H9 (cell line): ENCODE measurements around the gene SPHK2. TPM values are rescaled to one million over a fixed set of nuclear protein-coding genes. Genes with fewer than 3 reads are reported as not detected.

Source experiments
- DNase-seq: peaks from one replicate; pipeline ENCODE4 v3.0.0-alpha.2; 2017
- H2AFZ ChIP-seq: one replicate; pipeline ENCODE4 v1.6.1; 2013; ENCODE audit warnings: mild to moderate bottlenecking, low read length, control low read depth, moderate library complexity
- H2AK5ac ChIP-seq: 2 replicates; pipeline ENCODE4 v1.6.1; 2013; ENCODE audit warnings: low read length, control low read depth, mixed read lengths; ENCODE audit not compliant: insufficient read length
- H2BK120ac ChIP-seq: one replicate; pipeline ENCODE4 v1.6.1; 2013; ENCODE audit warnings: low read depth, mild to moderate bottlenecking, low read length, control low read depth, inconsistent platforms; ENCODE audit not compliant: poor library complexity, severe bottlenecking
- H2BK12ac ChIP-seq: 2 replicates; pipeline ENCODE4 v1.6.1; 2013; ENCODE audit warnings: low read length, control low read depth, mixed read lengths, low read depth; ENCODE audit not compliant: insufficient read length
- H2BK15ac ChIP-seq: 2 replicates; pipeline ENCODE4 v1.6.1; 2013; ENCODE audit warnings: low read depth, low read length, control low read depth
- H2BK20ac ChIP-seq: one replicate; pipeline ENCODE4 v1.6.1; 2013; ENCODE audit warnings: low read depth, mild to moderate bottlenecking, low read length, control low read depth, inconsistent platforms; ENCODE audit not compliant: poor library complexity, severe bottlenecking
- H2BK5ac ChIP-seq: 2 replicates; pipeline ENCODE4 v1.6.1; 2013; ENCODE audit warnings: low read length, control low read depth, mixed read lengths; ENCODE audit not compliant: insufficient read length
- H3K14ac ChIP-seq: 2 replicates; pipeline ENCODE4 v1.6.1; 2013; ENCODE audit warnings: low read length, control low read depth; ENCODE audit not compliant: insufficient read depth
- H3K18ac ChIP-seq: 2 replicates; pipeline ENCODE4 v1.6.1; 2013; ENCODE audit warnings: low read depth, mild to moderate bottlenecking, mixed read lengths, low read length, control low read depth; ENCODE audit not compliant: insufficient read length
- H3K23ac ChIP-seq: 2 replicates; pipeline ENCODE4 v1.6.1; 2013; ENCODE audit warnings: low read length, control low read depth, mixed read lengths, low read depth; ENCODE audit not compliant: insufficient read length
- H3K23me2 ChIP-seq: 2 replicates; pipeline ENCODE4 v1.6.1; 2013; ENCODE audit warnings: low read depth, mild to moderate bottlenecking, mixed read lengths, low read length, control low read depth; ENCODE audit not compliant: insufficient read length, poor library complexity, severe bottlenecking
- H3K27ac ChIP-seq: 2 replicates; pipeline ENCODE4 v1.5.1; 2013; ENCODE audit warnings: low read length, control low read depth, mixed read lengths, low read depth; ENCODE audit not compliant: insufficient read length
- H3K27me3 ChIP-seq: 2 replicates; pipeline ENCODE4 v1.6.1; 2013; ENCODE audit warnings: low read length, control low read depth, inconsistent platforms; ENCODE audit not compliant: insufficient read depth
- H3K4ac ChIP-seq: 2 replicates; pipeline ENCODE4 v1.6.1; 2013; ENCODE audit warnings: low read depth, mild to moderate bottlenecking, control low read depth, inconsistent platforms, low read length, moderate library complexity
- H3K4me1 ChIP-seq: 2 replicates; pipeline ENCODE4 v1.6.1; 2013; ENCODE audit warnings: low read length, control low read depth, inconsistent platforms; ENCODE audit not compliant: insufficient read depth
- H3K4me2 ChIP-seq: 2 replicates; pipeline ENCODE4 v1.6.1; 2013; ENCODE audit warnings: low read length, control low read depth, mixed read lengths; ENCODE audit not compliant: insufficient read length, insufficient read depth
- H3K56ac ChIP-seq: 2 replicates; pipeline ENCODE4 v1.6.1; 2013; ENCODE audit warnings: low read depth, mild to moderate bottlenecking, mixed read lengths, low read length, control low read depth; ENCODE audit not compliant: insufficient read length
- H3K79me1 ChIP-seq: 2 replicates; pipeline ENCODE4 v1.6.1; 2013; ENCODE audit warnings: low read depth, mild to moderate bottlenecking, moderate library complexity, low read length, control low read depth, inconsistent platforms; ENCODE audit not compliant: insufficient read depth, poor library complexity, severe bottlenecking
- H3K79me2 ChIP-seq: 2 replicates; pipeline ENCODE4 v1.6.1; 2013; ENCODE audit warnings: low read length, control low read depth, inconsistent platforms; ENCODE audit not compliant: insufficient read depth
- H3K9ac ChIP-seq: 2 replicates; pipeline ENCODE4 v1.6.1; 2013; ENCODE audit warnings: low read length, control low read depth, mixed read lengths; ENCODE audit not compliant: insufficient read length; ENCODE audit errors: extremely low read depth
- H3K9me3 ChIP-seq: one replicate; pipeline ENCODE4 v1.6.1; 2013; ENCODE audit warnings: low read depth, low read length, inconsistent platforms; ENCODE audit not compliant: control insufficient read depth
- H3T11ph ChIP-seq: one replicate; pipeline ENCODE4 v1.6.1; 2013; ENCODE audit warnings: mild to moderate bottlenecking, low read length, control low read depth, inconsistent platforms
- H4K20me1 ChIP-seq: one replicate; pipeline ENCODE4 v1.6.1; 2013; ENCODE audit not compliant: control insufficient read depth, insufficient read length, insufficient read depth
- H4K5ac ChIP-seq: 2 replicates; pipeline ENCODE4 v1.6.1; 2013; ENCODE audit warnings: low read depth, mild to moderate bottlenecking, mixed read lengths, low read length, control low read depth; ENCODE audit not compliant: insufficient read length
- H4K8ac ChIP-seq: replicated peaks from 2 replicates; pipeline ENCODE4 v1.6.1; 2013; ENCODE audit warnings: low read length, control low read depth, mixed read lengths, low read depth; ENCODE audit not compliant: insufficient read length
- H4K91ac ChIP-seq: 2 replicates; pipeline ENCODE4 v1.6.1; 2013; ENCODE audit warnings: low read depth, mild to moderate bottlenecking, moderate library complexity, mixed read lengths, low read length, control low read depth; ENCODE audit not compliant: insufficient read length
- H3K27ac Mint-ChIP-seq, 3 experiments: 2 replicates in 2 of 3; 3 replicates in 1 of 3; pipeline ENCODE4 v1.8.0; 2020 to 2021; ENCODE audit warnings: mixed read lengths in 3 of 3, mild to moderate bottlenecking in 1 of 3, moderate library complexity in 1 of 3
- H3K27me3 Mint-ChIP-seq: 2 replicates; pipeline ENCODE4 v1.8.0; 2021; ENCODE audit warnings: low read depth, mild to moderate bottlenecking, moderate library complexity, mixed read lengths
- H3K36me3 Mint-ChIP-seq, 3 experiments: 2 replicates in 2 of 3; 3 replicates in 1 of 3; pipeline ENCODE4 v1.8.0; 2020 to 2021; ENCODE audit warnings: low read depth in 3 of 3, mixed read lengths in 3 of 3; ENCODE audit not compliant: insufficient read depth in 1 of 3
- H3K4me1 Mint-ChIP-seq, 2 experiments: 2 replicates each; pipeline ENCODE4 v1.8.0; 2020; ENCODE audit warnings: mixed read lengths in 2 of 2
- H3K4me3 Mint-ChIP-seq, 2 experiments: 2 replicates in 1 of 2; 3 replicates in 1 of 2; pipeline ENCODE4 v1.8.0; 2020 to 2021; ENCODE audit warnings: mild to moderate bottlenecking in 2 of 2, mixed read lengths in 2 of 2, moderate library complexity in 1 of 2
- H3K9me3 Mint-ChIP-seq, 2 experiments: 2 replicates in 1 of 2; 3 replicates in 1 of 2; pipeline ENCODE4 v1.8.0; 2020; ENCODE audit warnings: mild to moderate bottlenecking in 2 of 2, mixed read lengths in 2 of 2, moderate library complexity in 1 of 2
- WGBS: extraction: QIAGEN DNeasy Blood & Tissue Kit; methylation state at CpG from one replicate; pipeline ENCODE4 v1.1.7; 2013; ENCODE audit warnings: missing lambda C conversion rate, low lambda C conversion rate, mixed read lengths; ENCODE audit not compliant: insufficient read length; ENCODE audit errors: extremely low coverage; 5-methylcytosine and 5-hydroxymethylcytosine counted together
- total RNA-seq: library from RNA; stranded (reverse); gene quantifications from 2 replicates; pipeline ENCODE4 v1.2.1, GENCODE V29; 2021
- TF ChIP-seq, protein P1 (sequence below): fragments of 200-600 bp; sonication (generic); conservative IDR thresholded peaks from 3 replicates; pipeline ENCODE4 v1.8.0; 2021; ENCODE audit warnings: antibody characterized with exemption, mild to moderate bottlenecking

SPHK2 gene
- total RNA-seq, 1 experiment from 2014 or later, result 57.2 TPM

DNA sequence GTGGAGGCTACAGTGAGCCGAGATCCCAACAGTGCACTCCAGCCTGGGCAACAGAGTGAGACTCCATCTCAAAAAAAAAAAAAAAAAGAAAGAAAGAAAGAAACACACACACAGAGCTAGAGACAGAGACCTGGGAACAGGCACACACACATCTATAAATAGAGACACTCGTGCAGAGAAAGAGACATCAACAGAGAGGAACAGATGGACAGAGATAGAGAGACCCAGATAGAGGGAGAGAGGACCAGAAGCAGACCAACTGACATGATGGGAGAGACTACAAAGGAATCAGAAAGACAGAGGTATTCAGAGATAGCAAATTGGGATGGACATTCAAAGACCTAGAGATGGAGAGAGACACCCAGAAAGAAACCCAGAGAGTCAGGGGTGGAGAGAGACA is 28.8 kb downstream of the SPHK2 start:
- Histone ChIP-seq H3K79me2 (no peaks in the 10 kb centered on the region), H3K9ac (no peak overlapping the region), H3K79me1 (no peaks in the 10 kb centered on the region), H3K56ac (no peak overlapping the region), H2BK15ac (no peak overlapping the region), H4K91ac (no peak overlapping the region), H2BK5ac (no peak overlapping the region), H3K27me3 (no peaks in the 10 kb centered on the region), H3K23ac (no peak overlapping the region), H3K4ac (no peak overlapping the region), H2BK120ac (no peak overlapping the region), H4K8ac (no peak overlapping the region), H2BK12ac (no peak overlapping the region), H3K18ac (no peak overlapping the region), H2AFZ (no peak overlapping the region), H2BK20ac (no peak overlapping the region), H3K14ac (no peak overlapping the region), H3K4me2 (no peak overlapping the region), H3K23me2 (peaks cover 16% of the 10 kb centered on the region), H2AK5ac (no peak overlapping the region), H3K4me1 (no peaks in the 10 kb centered on the region), H3K9me3 (no peaks in the 10 kb centered on the region), H3K27ac (no peak overlapping the region), H4K20me1 (no peaks in the 10 kb centered on the region), H3T11ph (no peak overlapping the region), H4K5ac (no peak overlapping the region)
- DNase-seq, result no peak
- Mint-ChIP-seq H3K4me3 (no peak overlapping the region), H3K27ac (no peak overlapping the region), H3K36me3 (peaks cover 0 to 5% (median 4%) of the 10 kb centered on the region in 3 experiments; a peak in 3 of 7 replicates), H3K27me3 (peaks cover 3% of the 10 kb centered on the region), H3K4me1 (peaks cover 18% of the 10 kb centered on the region in 2 experiments), H3K9me3 (peaks cover 0 to 4% of the 10 kb centered on the region in 2 experiments; a peak in 2 of 5 replicates)
- TF ChIP-seq, protein P1, sequence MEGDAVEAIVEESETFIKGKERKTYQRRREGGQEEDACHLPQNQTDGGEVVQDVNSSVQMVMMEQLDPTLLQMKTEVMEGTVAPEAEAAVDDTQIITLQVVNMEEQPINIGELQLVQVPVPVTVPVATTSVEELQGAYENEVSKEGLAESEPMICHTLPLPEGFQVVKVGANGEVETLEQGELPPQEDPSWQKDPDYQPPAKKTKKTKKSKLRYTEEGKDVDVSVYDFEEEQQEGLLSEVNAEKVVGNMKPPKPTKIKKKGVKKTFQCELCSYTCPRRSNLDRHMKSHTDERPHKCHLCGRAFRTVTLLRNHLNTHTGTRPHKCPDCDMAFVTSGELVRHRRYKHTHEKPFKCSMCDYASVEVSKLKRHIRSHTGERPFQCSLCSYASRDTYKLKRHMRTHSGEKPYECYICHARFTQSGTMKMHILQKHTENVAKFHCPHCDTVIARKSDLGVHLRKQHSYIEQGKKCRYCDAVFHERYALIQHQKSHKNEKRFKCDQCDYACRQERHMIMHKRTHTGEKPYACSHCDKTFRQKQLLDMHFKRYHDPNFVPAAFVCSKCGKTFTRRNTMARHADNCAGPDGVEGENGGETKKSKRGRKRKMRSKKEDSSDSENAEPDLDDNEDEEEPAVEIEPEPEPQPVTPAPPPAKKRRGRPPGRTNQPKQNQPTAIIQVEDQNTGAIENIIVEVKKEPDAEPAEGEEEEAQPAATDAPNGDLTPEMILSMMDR, result no peak
- no CpG with 5 or more reads among the region's 2 CpGs for WGBS
